ENCODE measurements around the gene SUPT3H. TPM values are rescaled to one million over a fixed set of nuclear protein-coding genes. Genes with fewer than 3 reads are reported as not detected.

The SUPT3H gene
- total RNA-seq, 1 donor from 2014 or later = 2.9 TPM

GRCh38 chr6:44983467-44984365 lies 394.0 kb downstream of the SUPT3H start:
- ATAC-seq = no peak

- ATAC-seq = no peak
These were observed 396.9 kb downstream of the SUPT3H start for GRCh38 chr6:44980841-44981240.

GRCh38 chr6:44976677-44977641 lies 400.8 kb downstream of the SUPT3H start:
- ATAC-seq = no peak

- ATAC-seq = no peak
These were observed 403.2 kb downstream of the SUPT3H start for GRCh38 chr6:44974511-44974910.

GRCh38 chr6:44972709-44973108 lies 405.0 kb downstream of the SUPT3H start:
- no peak for ATAC-seq

GRCh38 chr6:44969446-44970185 lies 408.1 kb downstream of the SUPT3H start:
- ATAC-seq = no peak

GRCh38 chr6:44967481-44967880 lies 410.3 kb downstream of the SUPT3H start:
- ATAC-seq = no peak

- ATAC-seq = no peak
These were observed 411.2 kb downstream of the SUPT3H start for GRCh38 chr6:44966449-44967092.

- no peak for ATAC-seq
These were observed 412.0 kb downstream of the SUPT3H start for GRCh38 chr6:44965708-44966107.

GRCh38 chr6:44960898-44961297 lies 416.8 kb downstream of the SUPT3H start:
- ATAC-seq = no peak

GRCh38 chr6:44959651-44960050 lies 418.1 kb downstream of the SUPT3H start:
- no peak for ATAC-seq

GRCh38 chr6:44957156-44957555 lies 420.6 kb downstream of the SUPT3H start:
- no peak for ATAC-seq

GRCh38 chr6:44956396-44956795 lies 421.3 kb downstream of the SUPT3H start:
- ATAC-seq = no peak

GRCh38 chr6:44955145-44955544 lies 422.6 kb downstream of the SUPT3H start:
- no peak for ATAC-seq

GRCh38 chr6:44954281-44954680 lies 423.5 kb downstream of the SUPT3H start:
- no peak for ATAC-seq

GRCh38 chr6:44951253-44951747 lies 426.4 kb downstream of the SUPT3H start:
- no peak for ATAC-seq

- no peak for ATAC-seq
These were observed 428.0 kb downstream of the SUPT3H start for GRCh38 chr6:44949596-44950201.

- no peak for ATAC-seq
These were observed 434.2 kb downstream of the SUPT3H start for GRCh38 chr6:44943541-44943940.

GRCh38 chr6:44942798-44943197 lies 434.9 kb downstream of the SUPT3H start:
- no peak for ATAC-seq

GRCh38 chr6:44942201-44942600 lies 435.5 kb downstream of the SUPT3H start:
- ATAC-seq = no peak

- no peak for ATAC-seq
These were observed 437.4 kb downstream of the SUPT3H start for GRCh38 chr6:44940367-44940766.
